Mesendoderm (in vitro differentiated cells): ENCODE results near the gene CTXN1.

Experiments used
- DNase-seq: peaks from one replicate; pipeline ENCODE4 v3.0.0; 2013
- H2AK5ac ChIP-seq: 2 replicates; pipeline ENCODE4 v1.6.1; 2013; ENCODE audit warnings: low read length, inconsistent platforms
- H2BK120ac ChIP-seq: 2 replicates; pipeline ENCODE4 v1.6.1; 2013; ENCODE audit warnings: low read depth, mild to moderate bottlenecking, low read length, moderate library complexity, mixed read lengths
- H2BK15ac ChIP-seq: replicated peaks from 2 replicates; pipeline ENCODE4 v1.6.1; 2013; ENCODE audit warnings: low read depth, mild to moderate bottlenecking, moderate library complexity
- H2BK5ac ChIP-seq: 2 replicates; pipeline ENCODE4 v1.6.1; 2013; ENCODE audit warnings: low read length, inconsistent platforms
- H3K18ac ChIP-seq: 2 replicates; pipeline ENCODE4 v1.6.1; 2013; ENCODE audit warnings: mild to moderate bottlenecking, low read length, mixed read lengths
- H3K23ac ChIP-seq: one replicate; pipeline ENCODE4 v1.6.1; 2013; ENCODE audit warnings: low read length
- H3K27ac ChIP-seq: 2 replicates; pipeline ENCODE4 v1.5.1; 2013; ENCODE audit warnings: low read depth, mild to moderate bottlenecking, inconsistent platforms, low read length, moderate library complexity
- H3K27me3 ChIP-seq: 2 replicates; pipeline ENCODE4 v1.6.1; 2013; ENCODE audit warnings: low read length, control low read depth, mild to moderate bottlenecking, inconsistent platforms; ENCODE audit not compliant: insufficient read depth, poor library complexity
- H3K36me3 ChIP-seq: 2 replicates; pipeline ENCODE4 v1.6.1; 2013; ENCODE audit warnings: low read length, inconsistent platforms; ENCODE audit not compliant: control insufficient read depth, insufficient read depth
- H3K4ac ChIP-seq: one replicate; pipeline ENCODE4 v1.6.1; 2013; ENCODE audit warnings: low read depth, mild to moderate bottlenecking, low read length, moderate library complexity
- H3K4me1 ChIP-seq: 2 replicates; pipeline ENCODE4 v1.6.1; 2013; ENCODE audit warnings: low read depth, low read length, inconsistent platforms; ENCODE audit not compliant: control insufficient read depth
- H3K4me2 ChIP-seq: 2 replicates; pipeline ENCODE4 v1.6.1; 2013; ENCODE audit warnings: low read length
- H3K4me3 ChIP-seq: 2 replicates; pipeline ENCODE4 v1.5.1; 2013; ENCODE audit warnings: mild to moderate bottlenecking, low read length
- H3K56ac ChIP-seq: one replicate; pipeline ENCODE4 v1.6.1; 2013; ENCODE audit warnings: low read length
- H3K79me1 ChIP-seq: 2 replicates; pipeline ENCODE4 v1.6.1; 2013; ENCODE audit warnings: low read length, inconsistent platforms
- H3K79me2 ChIP-seq: 2 replicates; pipeline ENCODE4 v1.6.1; 2013; ENCODE audit warnings: mild to moderate bottlenecking, low read length; ENCODE audit not compliant: control insufficient read depth, insufficient read depth
- H3K9ac ChIP-seq: 2 replicates; pipeline ENCODE4 v1.6.1; 2013; ENCODE audit warnings: low read length, inconsistent platforms
- H4K5ac ChIP-seq: one replicate; pipeline ENCODE4 v1.6.1; 2013; ENCODE audit warnings: low read length
- H4K8ac ChIP-seq: one replicate; pipeline ENCODE4 v1.6.1; 2013; ENCODE audit warnings: low read depth, mild to moderate bottlenecking, control low read depth, low read length, moderate library complexity
- WGBS: extraction: QIAGEN DNeasy Blood & Tissue Kit; methylation state at CpG from one replicate; pipeline ENCODE4 v1.1.7; 2013; ENCODE audit warnings: low lambda C conversion rate, missing lambda C conversion rate; ENCODE audit not compliant: insufficient coverage; ENCODE audit errors: extremely low coverage; 5-methylcytosine and 5-hydroxymethylcytosine counted together

Gene CTXN1

GRCh38 chr19:7885818-7886217, 40.1 kb downstream of the CTXN1 start:
- no peak overlapping the region for H3K4me2 ChIP-seq
- no peak overlapping the region for H4K8ac ChIP-seq
- WGBS: no CpG with 5 or more reads among the region's 8 CpGs
- no peak overlapping the region for H3K18ac ChIP-seq
- no peaks in the 10 kb centered on the region for H3K4me1 ChIP-seq
- H2BK15ac ChIP-seq: no peak overlapping the region
- H3K4ac ChIP-seq: no peak overlapping the region
- no peaks in the 10 kb centered on the region for H3K36me3 ChIP-seq
- no peak overlapping the region for H3K9ac ChIP-seq
- no peak overlapping the region for H4K5ac ChIP-seq
- H3K4me3 ChIP-seq: no peak overlapping the region
- H3K27ac ChIP-seq: no peak overlapping the region
- H3K56ac ChIP-seq: no peak overlapping the region
- H3K79me2 ChIP-seq: no peaks in the 10 kb centered on the region
- H3K23ac ChIP-seq: no peak overlapping the region
- H3K27me3 ChIP-seq: no peaks in the 10 kb centered on the region
- H2AK5ac ChIP-seq: no peak overlapping the region
- H2BK5ac ChIP-seq: no peak overlapping the region
- no peaks in the 10 kb centered on the region for H3K79me1 ChIP-seq
- DNase-seq: no peak
- H2BK120ac ChIP-seq: no peak overlapping the region

- no peak overlapping the region for H3K27ac ChIP-seq
- no peak overlapping the region for H4K8ac ChIP-seq
- no peak overlapping the region for H2BK120ac ChIP-seq
- no peak overlapping the region for H2BK15ac ChIP-seq
- H3K23ac ChIP-seq: no peak overlapping the region
- no peak overlapping the region for H2BK5ac ChIP-seq
- no peak overlapping the region for H3K56ac ChIP-seq
- no peak overlapping the region for H3K18ac ChIP-seq
- H3K9ac ChIP-seq: no peak overlapping the region
- WGBS: no CpG with 5 or more reads among the region's 2 CpGs
- no peak overlapping the region for H3K4me3 ChIP-seq
- H3K79me2 ChIP-seq: no peaks in the 10 kb centered on the region
- no peak overlapping the region for H3K4me2 ChIP-seq
- H3K4ac ChIP-seq: no peak overlapping the region
- H2AK5ac ChIP-seq: no peak overlapping the region
- no peaks in the 10 kb centered on the region for H3K36me3 ChIP-seq
- no peak overlapping the region for H4K5ac ChIP-seq
- no peaks in the 10 kb centered on the region for H3K4me1 ChIP-seq
- DNase-seq: no peak
- no peaks in the 10 kb centered on the region for H3K27me3 ChIP-seq
- no peaks in the 10 kb centered on the region for H3K79me1 ChIP-seq
Measured at GRCh38 chr19:7883796-7884570, 42.0 kb downstream of the CTXN1 start.

GRCh38 chr19:7883105-7883504, 42.8 kb downstream of the CTXN1 start:
- no peak overlapping the region for H4K5ac ChIP-seq
- no peak overlapping the region for H3K4me2 ChIP-seq
- no peak overlapping the region for H3K56ac ChIP-seq
- no peak overlapping the region for H3K9ac ChIP-seq
- no peaks in the 10 kb centered on the region for H3K4me1 ChIP-seq
- H4K8ac ChIP-seq: no peak overlapping the region
- no peaks in the 10 kb centered on the region for H3K36me3 ChIP-seq
- no peaks in the 10 kb centered on the region for H3K79me2 ChIP-seq
- H3K18ac ChIP-seq: no peak overlapping the region
- no peak overlapping the region for H2BK15ac ChIP-seq
- H3K4ac ChIP-seq: no peak overlapping the region
- no peak overlapping the region for H3K27ac ChIP-seq
- H2BK120ac ChIP-seq: no peak overlapping the region
- no peak overlapping the region for H2BK5ac ChIP-seq
- no CpG with 5 or more reads among the region's 4 CpGs for WGBS
- no peak overlapping the region for H2AK5ac ChIP-seq
- H3K23ac ChIP-seq: no peak overlapping the region
- no peak for DNase-seq
- H3K4me3 ChIP-seq: no peak overlapping the region
- no peaks in the 10 kb centered on the region for H3K79me1 ChIP-seq
- no peaks in the 10 kb centered on the region for H3K27me3 ChIP-seq

- Histone ChIP-seq H3K4me1 (no peaks in the 10 kb centered on the region), H3K36me3 (no peaks in the 10 kb centered on the region), H3K79me2 (no peaks in the 10 kb centered on the region), H2BK15ac (no peak overlapping the region), H3K18ac (no peak overlapping the region), H3K56ac (no peak overlapping the region), H4K8ac (no peak overlapping the region), H3K23ac (no peak overlapping the region), H2BK5ac (no peak overlapping the region), H3K4me3 (no peak overlapping the region), H2AK5ac (no peak overlapping the region), H3K27ac (no peak overlapping the region), H2BK120ac (no peak overlapping the region), H3K79me1 (no peaks in the 10 kb centered on the region), H3K4ac (no peak overlapping the region), H3K27me3 (no peaks in the 10 kb centered on the region), H3K4me2 (no peak overlapping the region), H4K5ac (no peak overlapping the region), H3K9ac (no peak overlapping the region)
- no peak for DNase-seq
- WGBS: no CpG with 5 or more reads among the region's 3 CpGs
Measured at GRCh38 chr19:7881910-7882309, 44.0 kb downstream of the CTXN1 start.

- Histone ChIP-seq H3K4me3 (no peak overlapping the region), H2BK5ac (no peak overlapping the region), H3K27me3 (no peaks in the 10 kb centered on the region), H3K4me1 (no peaks in the 10 kb centered on the region), H3K9ac (no peak overlapping the region), H4K5ac (no peak overlapping the region), H2BK120ac (no peak overlapping the region), H2BK15ac (no peak overlapping the region), H3K79me2 (no peaks in the 10 kb centered on the region), H3K56ac (no peak overlapping the region), H3K18ac (no peak overlapping the region), H3K27ac (no peak overlapping the region), H3K4ac (no peak overlapping the region), H3K4me2 (no peak overlapping the region), H3K79me1 (no peaks in the 10 kb centered on the region), H4K8ac (no peak overlapping the region), H2AK5ac (no peak overlapping the region), H3K23ac (no peak overlapping the region), H3K36me3 (no peaks in the 10 kb centered on the region)
- DNase-seq: no peak
- no CpG with 5 or more reads among the region's 19 CpGs for WGBS
Measured at GRCh38 chr19:7879836-7880235, 46.1 kb downstream of the CTXN1 start.
